Progenitor cell of endocrine pancreas (in vitro differentiated cells): ENCODE data around the gene FBXW11. TPM values are rescaled to one million over a fixed set of nuclear protein-coding genes. Genes with fewer than 3 reads are reported as not detected.

Source experiments
- DNase-seq: peaks from one replicate; pipeline ENCODE4 v3.0.0; 2021; ENCODE audit warnings: low spot score; ENCODE audit not compliant: unreplicated experiment
- H3K27ac Mint-ChIP-seq: 2 replicates; pipeline ENCODE4 v1.8.0; 2021; ENCODE audit warnings: mild to moderate bottlenecking, moderate library complexity, mixed read lengths
- H3K27me3 Mint-ChIP-seq: 2 replicates; pipeline ENCODE4 v1.8.0; 2021; ENCODE audit warnings: mixed read lengths
- H3K36me3 Mint-ChIP-seq: 2 replicates; pipeline ENCODE4 v1.8.0; 2022; ENCODE audit warnings: mixed read lengths; ENCODE audit not compliant: insufficient read depth
- H3K4me1 Mint-ChIP-seq: 2 replicates; pipeline ENCODE4 v1.8.0; 2021; ENCODE audit warnings: low read depth, mixed read lengths
- H3K4me3 Mint-ChIP-seq: 2 replicates; pipeline ENCODE4 v1.8.0; 2021; ENCODE audit warnings: low read depth, mild to moderate bottlenecking, moderate library complexity, mixed read lengths
- H3K9me3 Mint-ChIP-seq: 2 replicates; pipeline ENCODE4 v1.8.0; 2021; ENCODE audit warnings: low read depth, mixed read lengths
- total RNA-seq: library from RNA; stranded (reverse); gene quantifications from 2 replicates; pipeline ENCODE4 v1.2.1, GENCODE V29; 2021
- TF ChIP-seq, protein P1 (sequence below): fragments of 200-600 bp; sonication (generic); IDR thresholded peaks from one replicate; pipeline ENCODE4 v1.5.0; 2021; ENCODE audit warnings: antibody characterized with exemption, mild to moderate bottlenecking; ENCODE audit not compliant: unreplicated experiment

Gene FBXW11
- total RNA-seq, 1 donor from 2014 or later: 63.5 TPM

DNA sequence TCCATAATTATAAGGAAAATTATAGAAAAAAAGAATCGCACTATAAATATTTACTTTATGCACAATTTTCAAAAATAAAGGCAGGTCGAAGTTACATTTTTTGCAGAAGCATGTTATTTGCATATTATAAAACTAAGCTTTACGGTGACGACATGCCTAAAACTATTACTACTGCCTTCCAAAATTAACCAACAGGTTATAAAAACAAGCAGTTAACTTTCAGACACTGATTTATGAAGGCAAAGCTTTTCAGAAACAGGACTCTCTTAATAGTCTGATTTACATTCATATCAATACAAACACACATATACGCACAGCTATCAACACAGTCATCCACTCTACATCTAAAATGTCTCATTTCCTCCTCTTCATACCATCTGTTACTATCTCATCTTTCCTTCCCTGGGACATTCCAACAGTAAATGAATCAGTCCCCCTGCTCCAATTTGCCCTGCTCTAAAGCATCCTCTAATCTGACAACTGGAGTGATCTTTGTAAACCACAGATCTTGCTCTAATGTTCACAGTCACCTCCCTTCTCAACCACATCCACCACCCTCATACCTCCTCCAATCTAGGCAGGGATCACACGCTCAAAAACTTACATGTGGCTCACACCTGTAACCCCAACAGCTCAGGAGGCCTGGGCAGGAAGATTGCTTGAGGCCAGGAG lies 21.6 kb downstream of the FBXW11 start:
- H3K27ac Mint-ChIP-seq: no peak overlapping the region
- peaks cover 8% of the 10 kb centered on the region for H3K9me3 Mint-ChIP-seq
- H3K27me3 Mint-ChIP-seq: no peaks in the 10 kb centered on the region
- H3K36me3 Mint-ChIP-seq: peaks cover 17% of the 10 kb centered on the region
- DNase-seq: no peak
- H3K4me3 Mint-ChIP-seq: no peak overlapping the region
- TF ChIP-seq, protein P1, sequence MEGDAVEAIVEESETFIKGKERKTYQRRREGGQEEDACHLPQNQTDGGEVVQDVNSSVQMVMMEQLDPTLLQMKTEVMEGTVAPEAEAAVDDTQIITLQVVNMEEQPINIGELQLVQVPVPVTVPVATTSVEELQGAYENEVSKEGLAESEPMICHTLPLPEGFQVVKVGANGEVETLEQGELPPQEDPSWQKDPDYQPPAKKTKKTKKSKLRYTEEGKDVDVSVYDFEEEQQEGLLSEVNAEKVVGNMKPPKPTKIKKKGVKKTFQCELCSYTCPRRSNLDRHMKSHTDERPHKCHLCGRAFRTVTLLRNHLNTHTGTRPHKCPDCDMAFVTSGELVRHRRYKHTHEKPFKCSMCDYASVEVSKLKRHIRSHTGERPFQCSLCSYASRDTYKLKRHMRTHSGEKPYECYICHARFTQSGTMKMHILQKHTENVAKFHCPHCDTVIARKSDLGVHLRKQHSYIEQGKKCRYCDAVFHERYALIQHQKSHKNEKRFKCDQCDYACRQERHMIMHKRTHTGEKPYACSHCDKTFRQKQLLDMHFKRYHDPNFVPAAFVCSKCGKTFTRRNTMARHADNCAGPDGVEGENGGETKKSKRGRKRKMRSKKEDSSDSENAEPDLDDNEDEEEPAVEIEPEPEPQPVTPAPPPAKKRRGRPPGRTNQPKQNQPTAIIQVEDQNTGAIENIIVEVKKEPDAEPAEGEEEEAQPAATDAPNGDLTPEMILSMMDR: no peak
- peaks cover 15% of the 10 kb centered on the region for H3K4me1 Mint-ChIP-seq

DNA sequence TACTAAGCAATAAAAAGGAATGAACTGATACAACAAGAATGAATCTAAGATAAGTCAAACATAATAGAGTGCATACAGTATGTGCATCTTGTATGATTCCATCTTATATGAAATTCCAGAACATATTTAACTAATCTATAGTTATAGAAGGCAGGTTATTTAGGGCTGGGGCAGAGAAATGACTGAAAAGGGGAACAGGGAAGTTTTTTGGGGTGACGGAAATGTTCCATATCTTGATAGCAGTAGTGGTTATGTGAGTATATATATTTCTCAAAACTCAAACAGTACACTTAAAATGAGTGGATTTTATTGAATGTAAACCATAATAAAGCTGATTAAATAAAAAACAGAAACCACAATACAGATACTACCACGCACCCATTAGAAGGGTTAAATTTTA lies 24.6 kb downstream of the FBXW11 start:
- H3K27ac Mint-ChIP-seq: no peak overlapping the region
- peaks cover 25% of the 10 kb centered on the region for H3K36me3 Mint-ChIP-seq
- H3K4me1 Mint-ChIP-seq: peaks cover 11% of the 10 kb centered on the region
- TF ChIP-seq, protein P1: no peak
- H3K27me3 Mint-ChIP-seq: no peaks in the 10 kb centered on the region
- peaks cover 14% of the 10 kb centered on the region for H3K9me3 Mint-ChIP-seq
- H3K4me3 Mint-ChIP-seq: no peak overlapping the region
- no peak for DNase-seq

DNA sequence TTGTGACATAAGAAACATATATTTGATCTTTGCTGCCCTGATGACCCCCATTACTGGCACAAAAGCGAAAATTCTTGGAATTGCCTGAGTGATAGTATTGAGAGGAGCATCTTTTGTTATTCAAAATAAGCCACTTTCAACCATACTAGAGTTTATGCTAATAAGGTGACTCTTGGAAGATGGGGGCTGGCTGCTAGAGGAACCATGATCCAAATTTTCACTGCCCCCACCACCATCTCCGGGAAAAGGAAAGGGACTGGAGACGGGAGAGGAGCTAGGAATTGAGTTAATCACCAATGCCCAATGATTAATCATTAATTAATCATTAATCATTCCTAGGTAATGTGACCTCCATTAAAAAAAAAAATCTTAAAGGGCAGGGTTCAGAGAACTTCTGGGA lies 25.6 kb downstream of the FBXW11 start:
- DNase-seq: no peak
- Mint-ChIP-seq H3K27ac (no peak overlapping the region), H3K9me3 (peaks cover 14% of the 10 kb centered on the region), H3K27me3 (no peaks in the 10 kb centered on the region), H3K36me3 (peaks cover 24% of the 10 kb centered on the region), H3K4me1 (peaks cover 13% of the 10 kb centered on the region), H3K4me3 (no peak overlapping the region)
- TF ChIP-seq, protein P1: no peak

DNA sequence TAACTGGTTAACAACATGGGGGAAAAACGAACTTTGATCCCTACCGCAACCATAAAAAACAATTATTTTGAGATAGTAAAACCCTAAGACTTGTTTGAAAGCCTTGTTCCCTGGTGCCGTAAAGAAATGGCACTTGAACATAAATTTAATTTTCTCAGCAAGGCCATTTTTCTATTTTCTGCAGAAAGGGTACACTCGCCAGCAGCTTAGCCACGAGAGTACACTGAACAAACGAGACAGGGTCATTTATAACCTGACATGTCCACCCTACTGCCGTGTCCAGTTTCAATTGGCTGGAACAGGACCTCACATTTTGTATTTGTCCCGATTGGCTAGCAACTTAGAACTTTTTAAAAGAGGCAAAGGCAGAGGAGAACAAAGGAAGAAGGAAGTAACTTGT lies 26.8 kb downstream of the FBXW11 start:
- Mint-ChIP-seq H3K9me3 (peaks cover 14% of the 10 kb centered on the region), H3K27me3 (no peaks in the 10 kb centered on the region), H3K27ac (peak overlapping the region; percentile 56), H3K4me3 (no peak overlapping the region), H3K4me1 (peaks cover 17% of the 10 kb centered on the region), H3K36me3 (peaks cover 24% of the 10 kb centered on the region)
- TF ChIP-seq, protein P1: no peak
- DNase-seq: no peak

DNA sequence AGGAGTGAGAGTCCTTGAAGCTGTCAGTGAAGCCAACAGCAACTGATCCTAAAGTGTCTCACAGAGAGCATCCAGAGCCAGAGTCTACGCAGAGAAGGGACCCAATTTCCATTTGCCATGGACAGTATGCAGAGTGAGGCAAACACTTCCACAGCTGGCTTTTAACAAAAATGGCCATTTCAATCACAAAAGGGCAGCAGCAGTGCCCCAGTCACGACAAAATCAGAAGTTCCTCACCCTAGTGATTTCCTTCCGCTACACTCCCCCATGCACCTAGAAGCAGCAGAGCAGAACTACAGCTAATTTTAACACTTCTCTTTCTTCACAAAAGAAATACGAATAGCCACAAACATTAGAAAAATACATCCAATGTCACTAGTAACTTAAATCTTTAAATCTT lies 27.9 kb downstream of the FBXW11 start:
- H3K36me3 Mint-ChIP-seq: peaks cover 24% of the 10 kb centered on the region
- no peak overlapping the region for H3K27ac Mint-ChIP-seq
- TF ChIP-seq, protein P1: no peak
- H3K9me3 Mint-ChIP-seq: peaks cover 14% of the 10 kb centered on the region
- H3K27me3 Mint-ChIP-seq: no peaks in the 10 kb centered on the region
- DNase-seq: no peak
- H3K4me3 Mint-ChIP-seq: no peak overlapping the region
- H3K4me1 Mint-ChIP-seq: peaks cover 8% of the 10 kb centered on the region
